ENCODE data around the gene CLTCL1.

CLTCL1 gene

DNA sequence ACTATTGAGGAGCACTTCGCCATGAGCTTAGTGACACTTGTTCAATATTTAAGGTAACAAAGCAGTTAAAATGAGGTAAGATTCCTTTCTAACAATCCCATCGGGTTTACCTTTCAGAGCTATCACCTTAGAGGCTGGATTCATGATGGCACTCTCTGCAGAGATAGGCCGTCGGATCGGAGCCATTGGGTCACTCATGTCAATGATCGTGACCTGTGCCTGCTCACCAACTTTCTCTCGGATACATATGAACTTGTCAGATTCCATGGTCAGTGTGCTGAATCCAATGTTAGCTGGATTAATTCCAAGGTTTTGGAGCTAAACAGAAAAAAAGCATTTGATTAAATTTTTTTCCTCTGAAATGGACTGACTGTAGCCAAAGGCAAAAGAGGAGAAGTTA, 16.0 kb downstream of the CLTCL1 start:
- TF ChIP-seq, protein P1, sequence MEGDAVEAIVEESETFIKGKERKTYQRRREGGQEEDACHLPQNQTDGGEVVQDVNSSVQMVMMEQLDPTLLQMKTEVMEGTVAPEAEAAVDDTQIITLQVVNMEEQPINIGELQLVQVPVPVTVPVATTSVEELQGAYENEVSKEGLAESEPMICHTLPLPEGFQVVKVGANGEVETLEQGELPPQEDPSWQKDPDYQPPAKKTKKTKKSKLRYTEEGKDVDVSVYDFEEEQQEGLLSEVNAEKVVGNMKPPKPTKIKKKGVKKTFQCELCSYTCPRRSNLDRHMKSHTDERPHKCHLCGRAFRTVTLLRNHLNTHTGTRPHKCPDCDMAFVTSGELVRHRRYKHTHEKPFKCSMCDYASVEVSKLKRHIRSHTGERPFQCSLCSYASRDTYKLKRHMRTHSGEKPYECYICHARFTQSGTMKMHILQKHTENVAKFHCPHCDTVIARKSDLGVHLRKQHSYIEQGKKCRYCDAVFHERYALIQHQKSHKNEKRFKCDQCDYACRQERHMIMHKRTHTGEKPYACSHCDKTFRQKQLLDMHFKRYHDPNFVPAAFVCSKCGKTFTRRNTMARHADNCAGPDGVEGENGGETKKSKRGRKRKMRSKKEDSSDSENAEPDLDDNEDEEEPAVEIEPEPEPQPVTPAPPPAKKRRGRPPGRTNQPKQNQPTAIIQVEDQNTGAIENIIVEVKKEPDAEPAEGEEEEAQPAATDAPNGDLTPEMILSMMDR (IDR thresholded peaks at IDR 0.05; ENCODE audit: low read depth, low read length) = no peak
- no peak overlapping the region for H3K4me3 ChIP-seq (replicated peaks in 1 of 2; ENCODE audit: low read depth in 2 of 2, low read length in 2 of 2)
- DNase-seq (ENCODE audit: low read depth in 2 of 2) = no peak

DNA sequence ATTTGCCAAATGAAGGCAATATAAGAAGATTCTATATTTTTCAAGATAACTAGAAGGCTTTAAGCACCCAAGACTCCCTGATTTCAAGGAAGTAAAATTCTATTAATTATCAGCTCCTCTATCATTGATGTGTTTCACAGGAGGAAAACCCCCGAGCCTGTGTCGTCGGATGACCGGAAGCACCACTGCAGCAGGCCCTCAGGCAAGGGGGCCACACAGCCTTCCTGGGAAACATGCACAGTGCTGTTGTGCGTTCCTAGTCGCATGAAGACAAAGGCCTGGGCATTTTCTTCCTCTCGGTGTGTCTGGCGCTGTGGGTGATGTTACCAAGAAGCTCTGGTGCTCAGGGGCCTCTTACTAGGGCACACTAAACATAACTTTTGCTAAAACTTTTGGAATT, 16.4 kb downstream of the CLTCL1 start:
- no peak overlapping the region for H3K4me3 ChIP-seq (replicated peaks in 1 of 2; ENCODE audit: low read depth in 2 of 2, low read length in 2 of 2)
- TF ChIP-seq, protein P1 (IDR thresholded peaks at IDR 0.05; ENCODE audit: low read depth, low read length) = no peak
- DNase-seq (ENCODE audit: low read depth in 2 of 2) = no peak

DNA sequence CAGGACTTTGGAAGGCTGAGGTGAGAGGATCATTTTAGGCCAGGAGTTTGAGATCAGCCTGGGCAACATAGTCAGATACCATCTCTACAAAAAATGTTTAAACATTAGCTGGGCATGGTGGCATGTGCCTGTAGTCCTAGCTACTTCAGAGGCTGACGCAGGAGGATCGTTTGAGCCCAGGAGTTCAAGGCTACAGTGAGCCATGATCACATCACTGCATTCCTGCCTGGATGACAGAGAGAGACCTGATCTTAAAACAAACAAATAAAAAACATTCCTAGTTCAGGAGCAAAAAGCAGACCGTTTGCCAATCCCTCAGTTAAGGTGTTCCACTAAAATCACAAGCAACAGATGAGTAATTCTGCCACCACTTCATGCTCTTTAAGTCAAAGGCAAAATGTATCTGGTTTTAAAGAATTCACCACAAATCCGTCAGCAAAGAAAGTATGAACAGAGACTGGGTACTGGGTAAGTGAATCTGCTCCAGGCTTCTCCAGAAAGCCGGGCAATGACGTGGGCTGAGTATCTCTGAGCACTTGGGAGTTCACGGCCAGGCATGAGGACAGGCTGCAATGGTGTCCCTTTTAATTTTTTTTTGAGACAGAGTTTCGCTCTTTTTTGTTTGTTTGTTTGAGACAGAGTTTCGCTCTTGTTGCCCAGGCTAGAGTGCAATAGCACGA, 19.5 kb downstream of the CLTCL1 start:
- TF ChIP-seq, protein P1 (IDR thresholded peaks at IDR 0.05; ENCODE audit: low read depth, low read length) = no peak
- H3K4me3 ChIP-seq (replicated peaks in 1 of 2; ENCODE audit: low read depth in 2 of 2, low read length in 2 of 2) = no peak overlapping the region
- DNase-seq (ENCODE audit: low read depth in 2 of 2) = peak in 1 of 2 donors; percentile 58

DNA sequence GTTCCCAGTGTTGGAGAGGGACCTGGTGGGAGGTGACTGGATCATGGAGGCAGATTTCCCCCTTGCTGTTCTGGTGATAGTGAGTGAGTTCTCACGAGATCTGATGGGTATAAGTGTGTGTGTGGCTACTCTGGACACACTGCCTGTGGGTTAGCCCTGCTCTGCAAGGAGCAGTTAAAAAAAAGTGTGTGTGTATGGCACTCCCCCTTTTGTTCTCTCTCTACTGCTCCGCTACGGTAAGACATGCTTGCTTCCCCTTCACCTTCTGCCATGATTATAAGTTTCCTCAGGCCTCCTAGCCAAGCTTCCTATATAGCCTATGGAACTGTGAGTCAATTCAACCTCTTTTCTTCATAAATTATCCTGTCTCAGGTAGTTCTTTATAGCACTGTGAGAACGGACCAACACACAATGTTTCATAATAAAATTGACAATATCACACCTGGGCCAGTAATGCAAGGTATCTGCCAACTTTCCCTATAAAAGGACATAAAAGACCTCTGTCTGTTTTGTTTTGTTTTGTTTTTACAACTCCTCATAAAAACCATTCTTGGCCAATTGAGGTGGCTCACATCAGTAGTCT, 20.2 kb downstream of the CLTCL1 start:
- no peak for DNase-seq (ENCODE audit: low read depth in 2 of 2)
- no peak overlapping the region for H3K4me3 ChIP-seq (replicated peaks in 1 of 2; ENCODE audit: low read depth in 2 of 2, low read length in 2 of 2)
- TF ChIP-seq, protein P1 (IDR thresholded peaks at IDR 0.05; ENCODE audit: low read depth, low read length) = no peak

DNA sequence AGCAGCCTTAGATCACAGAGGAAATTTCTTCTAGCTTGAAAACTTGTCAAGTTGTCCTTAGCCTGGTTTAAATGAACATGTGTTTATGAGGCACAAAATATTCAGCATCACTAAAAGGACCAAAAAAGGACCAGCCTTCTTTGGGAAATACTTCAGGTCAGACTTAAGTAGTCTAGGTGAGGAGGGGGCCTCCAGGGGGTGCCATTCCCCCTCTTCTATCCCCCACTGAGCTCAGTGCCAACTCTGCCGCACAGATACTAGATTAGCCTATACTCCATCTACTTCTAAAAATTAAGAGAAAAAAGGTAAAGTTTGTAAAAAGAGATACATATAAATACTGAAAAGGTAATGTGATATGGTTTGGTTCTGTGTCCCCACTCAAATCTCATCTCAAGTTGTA, 20.6 kb downstream of the CLTCL1 start:
- DNase-seq (ENCODE audit: low read depth in 2 of 2) = no peak
- TF ChIP-seq, protein P1 (IDR thresholded peaks at IDR 0.05; ENCODE audit: low read depth, low read length) = no peak
- H3K4me3 ChIP-seq (replicated peaks in 1 of 2; ENCODE audit: low read depth in 2 of 2, low read length in 2 of 2) = no peak overlapping the region

DNA sequence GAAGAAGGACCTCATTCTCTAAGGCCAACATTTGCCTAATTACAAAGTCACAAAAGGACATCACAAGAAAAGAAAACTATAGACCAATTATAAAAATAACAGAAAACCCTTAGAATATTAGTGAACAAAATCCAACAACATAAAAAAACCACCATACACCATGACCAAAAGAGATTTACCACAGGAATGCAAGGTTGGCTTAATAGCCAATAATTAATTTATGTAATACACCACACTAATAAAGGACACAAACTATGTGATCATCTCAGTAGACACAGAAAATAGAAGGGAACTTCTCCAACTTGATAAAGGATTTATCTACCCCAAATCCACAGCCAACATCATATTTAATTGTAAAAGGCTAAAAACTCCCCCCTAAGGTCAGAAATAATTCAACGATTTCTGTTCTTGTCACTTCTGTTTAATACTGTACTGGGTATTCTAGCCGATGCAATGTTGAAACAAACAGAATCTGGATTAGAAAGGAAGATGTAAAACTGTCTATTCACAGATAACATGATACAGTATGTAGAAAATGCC, 24.9 kb downstream of the CLTCL1 start:
- H3K4me3 ChIP-seq (replicated peaks in 1 of 2; ENCODE audit: low read depth in 2 of 2, low read length in 2 of 2) = no peak overlapping the region
- no peak for DNase-seq (ENCODE audit: low read depth in 2 of 2)
- TF ChIP-seq, protein P1 (IDR thresholded peaks at IDR 0.05; ENCODE audit: low read depth, low read length) = no peak

Measured in cardiac fibroblast (primary cell).